ENCODE results near the gene VWA3B.

DNA sequence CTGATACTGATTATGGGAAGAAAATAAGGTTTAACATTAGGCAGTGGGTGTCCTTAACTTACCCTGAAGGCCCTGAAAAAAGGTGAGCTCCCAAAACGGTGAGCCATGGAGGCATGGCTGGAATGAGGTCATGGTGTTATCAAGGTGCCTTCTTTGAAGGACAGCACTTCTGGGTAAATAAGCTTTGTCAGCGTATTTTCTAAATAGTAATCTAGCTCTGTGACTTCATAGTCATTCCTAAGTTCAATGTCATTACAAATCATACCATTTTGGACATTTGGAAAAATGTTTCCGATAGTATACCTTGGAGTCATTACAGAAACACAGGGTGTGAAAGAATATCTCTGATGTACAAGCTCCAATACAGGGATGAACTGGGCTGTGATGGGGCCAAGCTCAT, 224.1 kb downstream of the VWA3B start:
- TF ChIP-seq, protein P1, sequence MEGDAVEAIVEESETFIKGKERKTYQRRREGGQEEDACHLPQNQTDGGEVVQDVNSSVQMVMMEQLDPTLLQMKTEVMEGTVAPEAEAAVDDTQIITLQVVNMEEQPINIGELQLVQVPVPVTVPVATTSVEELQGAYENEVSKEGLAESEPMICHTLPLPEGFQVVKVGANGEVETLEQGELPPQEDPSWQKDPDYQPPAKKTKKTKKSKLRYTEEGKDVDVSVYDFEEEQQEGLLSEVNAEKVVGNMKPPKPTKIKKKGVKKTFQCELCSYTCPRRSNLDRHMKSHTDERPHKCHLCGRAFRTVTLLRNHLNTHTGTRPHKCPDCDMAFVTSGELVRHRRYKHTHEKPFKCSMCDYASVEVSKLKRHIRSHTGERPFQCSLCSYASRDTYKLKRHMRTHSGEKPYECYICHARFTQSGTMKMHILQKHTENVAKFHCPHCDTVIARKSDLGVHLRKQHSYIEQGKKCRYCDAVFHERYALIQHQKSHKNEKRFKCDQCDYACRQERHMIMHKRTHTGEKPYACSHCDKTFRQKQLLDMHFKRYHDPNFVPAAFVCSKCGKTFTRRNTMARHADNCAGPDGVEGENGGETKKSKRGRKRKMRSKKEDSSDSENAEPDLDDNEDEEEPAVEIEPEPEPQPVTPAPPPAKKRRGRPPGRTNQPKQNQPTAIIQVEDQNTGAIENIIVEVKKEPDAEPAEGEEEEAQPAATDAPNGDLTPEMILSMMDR (IDR thresholded peaks at IDR 0.05), result no peak
- no peak for TF ChIP-seq ZFX (IDR thresholded peaks at IDR 0.05; ENCODE audit: borderline replicate concordance)
